AG10803 (cell line): Measurements from ENCODE around the gene ARHGEF16.

Source experiments
- DNase-seq: peaks from one replicate; pipeline ENCODE4 v3.0.0; 2010; ENCODE audit warnings: low read depth
- H3K4me3 ChIP-seq: 2 replicates; pipeline ENCODE4 v1.5.1; 2011; ENCODE audit warnings: mild to moderate bottlenecking, low read length, control low read depth
- CTCF ChIP-seq: conservative IDR thresholded peaks from 2 replicates; pipeline ENCODE4 v1.5.1; 2011; ENCODE audit warnings: mild to moderate bottlenecking, low read length, control low read depth, inconsistent platforms

Gene ARHGEF16

GRCh38 chr1:3423245-3423829 lies 31.1 kb upstream of the ARHGEF16 start:
- no peak overlapping the region for H3K4me3 ChIP-seq
- no peak for DNase-seq
- no peak for TF ChIP-seq CTCF

GRCh38 chr1:3423896-3424611 lies 30.4 kb upstream of the ARHGEF16 start:
- no peak for TF ChIP-seq CTCF
- DNase-seq = no peak
- H3K4me3 ChIP-seq = no peak overlapping the region

GRCh38 chr1:3425486-3426215 lies 28.8 kb upstream of the ARHGEF16 start:
- no peak overlapping the region for H3K4me3 ChIP-seq
- no peak for TF ChIP-seq CTCF
- DNase-seq = no peak

GRCh38 chr1:3426956-3427535 lies 27.4 kb upstream of the ARHGEF16 start:
- no peak for TF ChIP-seq CTCF
- no peak for DNase-seq
- no peak overlapping the region for H3K4me3 ChIP-seq

- DNase-seq = no peak
- H3K4me3 ChIP-seq = no peak overlapping the region
- no peak for TF ChIP-seq CTCF
Observed at GRCh38 chr1:3427711-3428704, 26.5 kb upstream of the ARHGEF16 start.

- no peak for TF ChIP-seq CTCF
Observed at GRCh38 chr1:3428899-3429298, 25.6 kb upstream of the ARHGEF16 start.

More at GRCh38 chr1:3428899-3429298, 25.6 kb upstream of the ARHGEF16 start:
- no peak overlapping the region for H3K4me3 ChIP-seq
- no peak for DNase-seq
